ENCODE measurements around the gene MPO. TPM values are rescaled to one million over a fixed set of nuclear protein-coding genes. Genes with fewer than 3 reads are reported as not detected.

Gene MPO
- total and polyA plus RNA-seq, 2 donors (not counting 3 experiments of a cell fraction or from before 2014, with no cell fraction given): not detected

GRCh38 chr17:58238147-58238634 lies 42.5 kb downstream of the MPO start, which contains the start of gene LPO:
Gene LPO (plus strand): TSS chr17:58238584. CDS start chr17:58242980, 4,396 bp downstream.
- no peak within 1 kb of the TSS for H3K4me3 ChIP-seq (replicated peaks in 1 of 3; ENCODE audit: insufficient read depth in 1 of 3, low read depth in 1 of 3, low read length in 3 of 3)
- POLR2A ChIA-PET: no interaction called here
- DNase-seq (ENCODE audit: low read depth, low spot score) (no peak), FAIRE-seq (no peak)
- H3K9me1 ChIP-seq (replicated peaks; ENCODE audit: control insufficient read depth, extremely low read depth, insufficient read depth, low read length): no peaks in the 10 kb centered on the region
- no peaks in the 10 kb centered on the region for H3K9me3 ChIP-seq (replicated peaks; ENCODE audit: control insufficient read depth, insufficient read depth, low read length)
- intact Hi-C loops (cut with micrococcal nuclease): no loop called here
- BruUV-seq (replicated peaks): no TSS peak
- CTCF ChIA-PET: interaction anchor here (0.6 to 4.4 kb wide), 3 partner anchors 9 to 486 kb away, joined by 3 to 30 read pairs (median 4); no protein-coding TSS in a partner anchor
- H3K79me2 ChIP-seq (ENCODE audit: control insufficient read depth, insufficient read depth, low read length): no peaks in the 10 kb centered on the region
- H3K4me2 ChIP-seq (ENCODE audit: insufficient read depth, low read length): no peak within 1 kb of the TSS
- no peaks in the 10 kb centered on the region for H3K4me1 ChIP-seq (ENCODE audit: control insufficient read depth, extremely low read depth, insufficient read depth, low read length)
- peaks cover 12 to 29% of the 10 kb centered on the region in 2 experiments for H3K27me3 ChIP-seq (ENCODE audit: control insufficient read depth in 2 of 2, insufficient read depth in 2 of 2, low read length in 2 of 2)
- H4K20me1 ChIP-seq (replicated peaks; ENCODE audit: control insufficient read depth, extremely low read depth, insufficient read depth, low read length): no peaks in the 10 kb centered on the region
- dilution Hi-C loops (cut with MboI; ENCODE audit: extremely low pct_ligation_motif_present, low sequenced_read_pairs): no loop called here
- TF ChIP-seq POLR2AphosphoS5 (IDR thresholded peaks at IDR 0.05; ENCODE audit: insufficient read depth, low read depth, low read length): no peak
- no peak for TF ChIP-seq GATA2 (IDR thresholded peaks at IDR 0.05; ENCODE audit: insufficient read depth, insufficient read length, low read depth, low read length)
- no peak for TF ChIP-seq MAX (IDR thresholded peaks at IDR 0.05; ENCODE audit: insufficient read depth, insufficient read length)
- no peak for TF ChIP-seq FOS (IDR thresholded peaks at IDR 0.05; ENCODE audit: borderline replicate concordance, insufficient read depth, low read length)
- no peak within 1 kb of the TSS for H3K27ac ChIP-seq (ENCODE audit: insufficient read depth, low read depth, low read length)
- H3K36me3 ChIP-seq (ENCODE audit: control insufficient read depth in 2 of 2, extremely low read depth in 1 of 2, insufficient read depth in 2 of 2, low read length in 2 of 2): no peaks in the 10 kb centered on the region
- H3K9ac ChIP-seq (replicated peaks; ENCODE audit: extremely low read depth, insufficient read depth, low read length): no peak within 1 kb of the TSS
- H2AFZ ChIP-seq (ENCODE audit: low read depth, low read length): no peak within 1 kb of the TSS

- Histone ChIP-seq H3K36me3 (ENCODE audit: control insufficient read depth in 2 of 2, extremely low read depth in 1 of 2, insufficient read depth in 2 of 2, low read length in 2 of 2) (no peaks in the 10 kb centered on the region), H3K4me2 (ENCODE audit: insufficient read depth, low read length) (no peak overlapping the region), H3K4me3 (replicated peaks in 1 of 3; ENCODE audit: insufficient read depth in 1 of 3, low read depth in 1 of 3, low read length in 3 of 3) (no peak overlapping the region), H3K27me3 (ENCODE audit: control insufficient read depth in 2 of 2, insufficient read depth in 2 of 2, low read length in 2 of 2) (peaks cover 10 to 21% of the 10 kb centered on the region in 2 experiments), H3K9me3 (replicated peaks; ENCODE audit: control insufficient read depth, insufficient read depth, low read length) (no peaks in the 10 kb centered on the region), H3K4me1 (ENCODE audit: control insufficient read depth, extremely low read depth, insufficient read depth, low read length) (no peaks in the 10 kb centered on the region), H4K20me1 (replicated peaks; ENCODE audit: control insufficient read depth, extremely low read depth, insufficient read depth, low read length) (no peaks in the 10 kb centered on the region), H2AFZ (ENCODE audit: low read depth, low read length) (no peak overlapping the region), H3K79me2 (ENCODE audit: control insufficient read depth, insufficient read depth, low read length) (no peaks in the 10 kb centered on the region), H3K27ac (ENCODE audit: insufficient read depth, low read depth, low read length) (no peak overlapping the region), H3K9ac (replicated peaks; ENCODE audit: extremely low read depth, insufficient read depth, low read length) (no peak overlapping the region), H3K9me1 (replicated peaks; ENCODE audit: control insufficient read depth, extremely low read depth, insufficient read depth, low read length) (no peaks in the 10 kb centered on the region)
- intact Hi-C loops (cut with micrococcal nuclease) (no loop called here), dilution Hi-C loops (cut with MboI; ENCODE audit: extremely low pct_ligation_motif_present, low sequenced_read_pairs) (no loop called here)
- ChIA-PET POLR2A (no interaction called here), CTCF (interaction anchor here (0.7 to 4.4 kb wide), 6 partner anchors 10 to 489 kb away, joined by 3 to 30 read pairs (median 3); no protein-coding TSS in a partner anchor)
- DNase-seq (ENCODE audit: low read depth, low spot score) (no peak), FAIRE-seq (no peak)
- no TSS peak for BruUV-seq (replicated peaks)
- TF ChIP-seq CTCF (IDR thresholded peaks at IDR 0.05; ENCODE audit: extremely low read depth in 1 of 2, insufficient read depth in 1 of 2, low read depth in 1 of 2, low read length in 2 of 2): no peak
- TF ChIP-seq MAX (IDR thresholded peaks at IDR 0.05; ENCODE audit: insufficient read depth, insufficient read length): no peak
- no peak for TF ChIP-seq EZH2 (IDR thresholded peaks at IDR 0.05; ENCODE audit: borderline replicate concordance, low read depth, low read length, severe bottlenecking)
- no peak for TF ChIP-seq POLR2AphosphoS5 (IDR thresholded peaks at IDR 0.05; ENCODE audit: insufficient read depth, low read depth, low read length)
- TF ChIP-seq MYC (IDR thresholded peaks at IDR 0.05; ENCODE audit: low read depth, low read length): no peak
- TF ChIP-seq GATA2 (IDR thresholded peaks at IDR 0.05; ENCODE audit: insufficient read depth, insufficient read length, low read depth, low read length): no peak
- TF ChIP-seq JUN (IDR thresholded peaks at IDR 0.05; ENCODE audit: borderline replicate concordance, insufficient read depth, insufficient read length, low read depth): no peak
Measured at GRCh38 chr17:58236394-58236793, 44.3 kb downstream of the MPO start.

All from endothelial cell of umbilical vein (primary cell).